ENCODE results near the gene SLC2A13. TPM values are rescaled to one million over a fixed set of nuclear protein-coding genes. Genes with fewer than 3 reads are reported as not detected.

The SLC2A13 gene
- total RNA-seq, 1 experiment from 2014 or later = 7.0 TPM

- TF ChIP-seq CTCF (conservative IDR thresholded peaks at IDR 0.05) = no peak
These were observed 19.4 kb downstream of the SLC2A13 start for GRCh38 chr12:40086471-40086870.

More at GRCh38 chr12:40086471-40086870, 19.4 kb downstream of the SLC2A13 start:
- no peak overlapping the region for H2AK5ac ChIP-seq (ENCODE audit: insufficient read length, low read length)
- no peaks in the 10 kb centered on the region for H3K4me1 ChIP-seq (ENCODE audit: insufficient read depth, low read length)
- no peak overlapping the region for H2BK12ac ChIP-seq (ENCODE audit: insufficient read length, low read depth, low read length)
- no peak overlapping the region for H3K9ac ChIP-seq (ENCODE audit: extremely low read depth, insufficient read length, low read length)
- no peak for DNase-seq
- no CpG with 5 or more reads among the region's 4 CpGs for WGBS (ENCODE audit: extremely low coverage, insufficient read length, low lambda C conversion rate)
- H4K8ac ChIP-seq (replicated peaks; ENCODE audit: insufficient read length, low read depth, low read length) = no peak overlapping the region
- H3K4me3 Mint-ChIP-seq = no peak overlapping the region
- H2BK20ac ChIP-seq (ENCODE audit: low read depth, low read length, poor library complexity, severe bottlenecking) = no peak overlapping the region
- no peak overlapping the region for H3K18ac ChIP-seq (ENCODE audit: insufficient read length, low read depth, low read length)
- no peak overlapping the region for H2BK120ac ChIP-seq (ENCODE audit: low read depth, low read length, poor library complexity, severe bottlenecking)
- H3K4me2 ChIP-seq (ENCODE audit: insufficient read depth, insufficient read length, low read length) = no peak overlapping the region
- peaks cover 1 to 20% of the 10 kb centered on the region in 2 experiments; a peak in 3 of 5 replicates for H3K9me3 Mint-ChIP-seq
- H3K36me3 Mint-ChIP-seq (ENCODE audit: insufficient read depth in 1 of 3, low read depth in 3 of 3) = peaks cover 16 to 37% (median 19%) of the 10 kb centered on the region in 3 experiments
- no peak overlapping the region for H2AFZ ChIP-seq (ENCODE audit: low read length)
- H3K23me2 ChIP-seq (ENCODE audit: insufficient read length, low read depth, low read length, poor library complexity, severe bottlenecking) = no peaks in the 10 kb centered on the region
- no peaks in the 10 kb centered on the region for H3K27me3 ChIP-seq (ENCODE audit: insufficient read depth, low read length)
- H3K27ac ChIP-seq (ENCODE audit: insufficient read length, low read depth, low read length) = no peak overlapping the region
- no peaks in the 10 kb centered on the region for H3K79me1 ChIP-seq (ENCODE audit: insufficient read depth, low read depth, low read length, poor library complexity, severe bottlenecking)
- H3K14ac ChIP-seq (ENCODE audit: insufficient read depth, low read length) = no peak overlapping the region
- no peaks in the 10 kb centered on the region for H3K9me3 ChIP-seq (ENCODE audit: control insufficient read depth, low read depth, low read length)
- H4K20me1 ChIP-seq (ENCODE audit: control insufficient read depth, insufficient read depth, insufficient read length) = no peaks in the 10 kb centered on the region
- H3K4me1 Mint-ChIP-seq = peaks cover 0 to 3% of the 10 kb centered on the region in 2 experiments; a peak in 1 of 4 replicates
- no peaks in the 10 kb centered on the region for H3K79me2 ChIP-seq (ENCODE audit: insufficient read depth, low read length)
- no peak overlapping the region for H2BK15ac ChIP-seq (ENCODE audit: low read depth, low read length)
- no peak overlapping the region for H3K4ac ChIP-seq (ENCODE audit: low read depth, low read length)
- no peaks in the 10 kb centered on the region for H3K27me3 Mint-ChIP-seq (ENCODE audit: low read depth)
- H3K56ac ChIP-seq (ENCODE audit: insufficient read length, low read depth, low read length) = no peak overlapping the region
- no peak overlapping the region for H3T11ph ChIP-seq (ENCODE audit: low read length)
- H3K23ac ChIP-seq (ENCODE audit: insufficient read length, low read depth, low read length) = no peak overlapping the region
- no peak overlapping the region for H2BK5ac ChIP-seq (ENCODE audit: insufficient read length, low read length)
- H3K27ac Mint-ChIP-seq = no peak overlapping the region
- H4K5ac ChIP-seq (ENCODE audit: insufficient read length, low read depth, low read length) = no peak overlapping the region
- no peak overlapping the region for H4K91ac ChIP-seq (ENCODE audit: insufficient read length, low read depth, low read length)
